ENCODE measurements around the gene LY6G6C. TPM values are rescaled to one million over a fixed set of nuclear protein-coding genes. Genes with fewer than 3 reads are reported as not detected.
A peak's percentile ranks its signal among the peaks of the same experiment; 100 is the strongest.

Gene LY6G6C
- total and polyA plus RNA-seq, 4 donors, result 0.14 to 0.16 TPM; not detected in 2

- H3K27ac ChIP-seq (ENCODE audit: low read depth in 1 of 2, low read length in 1 of 2), result no peak overlapping the region
- WGBS, 2 donors, result 84 to 88% methylated on average over 9 of the region's 9 CpGs
- no peak overlapping the region for H3K4me3 ChIP-seq
- no peaks in the 10 kb centered on the region for H3K27me3 ChIP-seq (ENCODE audit: control insufficient read depth in 3 of 3, insufficient read depth in 3 of 3, low read length in 2 of 3)
- no peak overlapping the region for H3K9ac ChIP-seq (ENCODE audit: insufficient read depth in 1 of 2, low read length in 2 of 2)
- H3K36me3 ChIP-seq (ENCODE audit: control insufficient read depth in 4 of 4, insufficient read depth in 4 of 4, low read length in 4 of 4), result no peaks in the 10 kb centered on the region
- ATAC-seq (ENCODE audit: insufficient read depth, low FRiP score) (no peak), DNase-seq (no peak)
- TF ChIP-seq CTCF (IDR thresholded peaks at IDR 0.05; ENCODE audit: control extremely low read depth, extremely low read depth), result no peak
- H3K4me1 ChIP-seq (ENCODE audit: control insufficient read depth in 5 of 5, insufficient read depth in 5 of 5, low read length in 5 of 5), result peaks cover 0 to 6% (median 0%) of the 10 kb centered on the region in 5 donors
- peaks cover 0 to 2% (median 0%) of the 10 kb centered on the region in 4 donors for H3K9me3 ChIP-seq (ENCODE audit: control insufficient read depth in 4 of 4, insufficient read depth in 3 of 4, low read length in 3 of 4)
Observed at GRCh38 chr6:31765559-31765909, 44.0 kb upstream of the LY6G6C start.

- Histone ChIP-seq H3K36me3 (ENCODE audit: control insufficient read depth in 4 of 4, insufficient read depth in 4 of 4, low read length in 4 of 4) (peaks cover 0 to 3% (median 0%) of the 10 kb centered on the region in 4 donors), H3K9ac (ENCODE audit: insufficient read depth in 1 of 2, low read length in 2 of 2) (no peak overlapping the region), H3K4me1 (ENCODE audit: control insufficient read depth in 5 of 5, insufficient read depth in 5 of 5, low read length in 5 of 5) (peaks cover 0 to 6% (median 0%) of the 10 kb centered on the region in 5 donors), H3K4me3 (no peak overlapping the region), H3K27me3 (ENCODE audit: control insufficient read depth in 3 of 3, insufficient read depth in 3 of 3, low read length in 2 of 3) (no peaks in the 10 kb centered on the region), H3K27ac (ENCODE audit: low read depth in 1 of 2, low read length in 1 of 2) (no peak overlapping the region), H3K9me3 (ENCODE audit: control insufficient read depth in 4 of 4, insufficient read depth in 3 of 4, low read length in 3 of 4) (no peaks in the 10 kb centered on the region)
- DNase-seq (no peak), ATAC-seq (ENCODE audit: insufficient read depth, low FRiP score) (no peak)
- TF ChIP-seq CTCF (IDR thresholded peaks at IDR 0.05; ENCODE audit: control extremely low read depth, extremely low read depth), result no peak
- WGBS, 2 donors, result 85 to 97% methylated on average over 4 of the region's 4 CpGs
Observed at GRCh38 chr6:31764198-31764597, 42.7 kb upstream of the LY6G6C start.

- no peak for TF ChIP-seq CTCF (IDR thresholded peaks at IDR 0.05; ENCODE audit: control extremely low read depth, extremely low read depth)
- H3K36me3 ChIP-seq (ENCODE audit: control insufficient read depth in 4 of 4, insufficient read depth in 4 of 4, low read length in 4 of 4), result peaks cover 0 to 3% (median 0%) of the 10 kb centered on the region in 4 donors
- no peaks in the 10 kb centered on the region for H3K9me3 ChIP-seq (ENCODE audit: control insufficient read depth in 4 of 4, insufficient read depth in 3 of 4, low read length in 3 of 4)
- DNase-seq, result peak; percentile 17 to 49 (median 44)
- ATAC-seq (ENCODE audit: insufficient read depth, low FRiP score), result no peak
- H3K4me3 ChIP-seq, result no peak overlapping the region
- H3K9ac ChIP-seq (ENCODE audit: insufficient read depth in 1 of 2, low read length in 2 of 2), result no peak overlapping the region
- H3K27ac ChIP-seq (ENCODE audit: low read depth in 1 of 2, low read length in 1 of 2), result peak overlapping the region in 1 of 2 donors; percentile 54
- H3K27me3 ChIP-seq (ENCODE audit: control insufficient read depth in 3 of 3, insufficient read depth in 3 of 3, low read length in 2 of 3), result no peaks in the 10 kb centered on the region
- peaks cover 0 to 6% (median 0%) of the 10 kb centered on the region in 5 donors for H3K4me1 ChIP-seq (ENCODE audit: control insufficient read depth in 5 of 5, insufficient read depth in 5 of 5, low read length in 5 of 5)
- 30 to 48% methylated on average over 1 of the region's 1 CpG for WGBS, 2 donors
Observed at GRCh38 chr6:31763619-31763940, 42.0 kb upstream of the LY6G6C start.
